GM19438 (cell line): ENCODE measurements around the gene UBE2H.
"Not testable (repeated sequence)": the region's sequence is repeated elsewhere in the genome, so short reads cannot be mapped to it uniquely, and the experiment has no call there.

Experiments used
- ATAC-seq: cut with Tn5 transposase; IDR thresholded peaks from one replicate; pipeline ENCODE4 v1.9.1; 2021; ENCODE audit warnings: low read depth; ENCODE audit not compliant: unreplicated experiment

Gene UBE2H

DNA sequence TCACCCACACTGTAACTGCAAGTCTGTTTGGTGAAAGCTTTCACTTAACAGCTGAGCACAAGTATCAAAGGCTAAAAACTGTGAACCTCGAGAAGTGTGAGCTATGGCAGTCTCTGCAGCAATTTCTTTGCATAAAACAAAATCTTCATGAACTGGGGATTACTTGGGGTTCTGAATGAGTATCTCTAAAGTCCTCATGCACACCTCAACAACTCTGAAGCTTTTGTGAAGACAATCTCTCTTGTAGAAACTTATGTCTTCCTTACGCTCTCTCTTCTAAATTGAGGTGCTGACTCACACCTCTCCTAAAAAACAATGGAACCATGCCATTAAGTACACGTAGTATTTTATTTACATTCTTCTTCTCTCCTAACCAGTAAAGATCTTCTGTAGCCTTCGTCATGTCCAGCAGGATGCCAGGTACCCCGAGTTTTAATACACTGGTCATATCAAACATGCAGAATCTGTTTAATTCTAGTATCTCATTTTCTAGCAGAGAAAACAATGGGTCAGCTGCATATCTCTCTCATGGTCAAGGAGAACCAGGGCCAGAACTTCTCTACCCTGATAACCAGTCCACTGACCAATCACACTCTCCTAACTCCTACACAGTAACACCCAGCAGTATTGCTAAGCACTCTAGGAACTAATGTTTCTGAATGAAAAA lies 76.9 kb downstream of the UBE2H start:
- ATAC-seq: no peak

GRCh38 chr7:129875160-129875559 lies 77.6 kb downstream of the UBE2H start:
- no peak for ATAC-seq

GRCh38 chr7:129874722-129875121 lies 78.0 kb downstream of the UBE2H start:
- no peak for ATAC-seq

- ATAC-seq: no peak
These were observed 80.7 kb downstream of the UBE2H start for GRCh38 chr7:129872054-129872453.

DNA sequence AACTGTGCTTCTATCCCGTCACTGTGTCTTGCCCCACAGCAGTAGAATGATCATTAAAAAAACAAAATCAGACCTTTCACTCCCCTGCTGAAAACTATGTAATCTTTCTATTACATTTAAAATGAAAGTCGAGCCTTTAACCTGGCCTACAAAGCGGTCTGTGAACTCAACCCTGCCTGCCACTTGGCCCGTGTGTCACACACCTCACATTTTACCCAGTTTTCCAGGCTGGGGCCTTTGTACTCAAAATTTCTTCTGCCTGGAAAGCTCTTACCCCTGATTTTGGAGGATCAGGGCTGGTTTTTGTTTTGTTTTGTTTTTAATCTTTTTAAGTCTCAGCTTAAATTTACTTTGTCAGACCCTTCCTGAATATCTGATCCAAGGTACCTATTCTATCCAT lies 82.1 kb downstream of the UBE2H start:
- no peak for ATAC-seq

GRCh38 chr7:129866251-129866650 lies 86.5 kb downstream of the UBE2H start:
- no peak for ATAC-seq

- no peak for ATAC-seq
These were observed 86.9 kb downstream of the UBE2H start for GRCh38 chr7:129865925-129866201.

DNA sequence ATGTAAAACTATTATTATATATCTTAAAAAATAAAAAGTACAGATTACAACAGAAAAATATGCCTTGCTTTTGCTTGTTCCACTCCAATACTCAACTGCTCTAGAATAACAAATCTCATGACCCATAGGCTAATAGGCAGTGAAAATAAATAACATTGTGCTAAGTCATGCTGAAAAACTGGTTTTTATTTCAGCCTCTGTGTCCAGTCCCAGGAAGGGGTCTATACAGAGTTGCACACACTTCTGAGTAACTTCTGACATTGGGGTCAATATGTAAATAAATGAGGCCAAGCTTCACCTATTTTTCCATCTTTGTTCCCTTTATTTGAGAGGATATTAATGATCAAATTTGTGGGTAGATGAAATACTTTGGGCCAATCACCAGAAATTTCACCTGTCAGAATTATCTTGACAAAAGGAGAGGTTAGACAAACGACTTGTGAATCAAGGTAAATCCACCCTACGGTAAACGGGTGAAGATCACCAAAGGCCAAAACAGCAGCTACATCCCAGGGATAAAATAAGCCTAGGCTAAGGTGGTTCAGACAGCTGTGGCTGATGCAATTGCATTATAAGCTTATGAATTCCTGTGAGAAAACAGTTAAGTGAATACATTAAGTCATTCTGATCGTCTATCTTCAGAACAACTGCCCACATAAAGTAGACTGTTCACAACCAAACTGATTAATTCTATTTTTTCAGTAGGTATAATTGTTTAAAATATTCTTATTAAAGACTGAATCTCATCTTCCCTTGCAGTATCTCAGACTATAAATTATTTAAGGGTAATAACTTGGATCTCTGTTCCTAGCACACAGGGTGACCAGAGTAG lies 87.5 kb downstream of the UBE2H start:
- no peak for ATAC-seq

- ATAC-seq: not testable (repeated sequence)
These were observed 88.1 kb downstream of the UBE2H start for GRCh38 chr7:129864676-129865075.

DNA sequence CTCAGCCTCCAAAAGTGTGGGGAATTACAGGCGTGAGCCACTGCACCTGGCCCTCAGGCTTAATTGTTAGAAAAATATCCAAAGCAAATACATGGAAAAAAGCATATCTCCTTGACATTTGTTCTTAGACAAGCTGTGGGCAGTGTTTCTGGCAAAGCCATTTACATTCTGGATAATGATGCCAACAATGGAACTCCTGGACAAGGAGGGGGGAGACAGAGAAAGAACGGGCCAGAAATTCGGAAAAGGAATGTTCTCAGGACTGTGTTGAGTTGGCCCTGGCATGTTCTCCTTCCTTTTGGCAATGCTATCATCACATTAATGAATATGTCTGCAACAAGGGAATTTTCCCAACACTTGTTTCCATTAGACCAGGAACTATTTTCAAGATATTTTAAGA lies 88.7 kb downstream of the UBE2H start:
- no peak for ATAC-seq

DNA sequence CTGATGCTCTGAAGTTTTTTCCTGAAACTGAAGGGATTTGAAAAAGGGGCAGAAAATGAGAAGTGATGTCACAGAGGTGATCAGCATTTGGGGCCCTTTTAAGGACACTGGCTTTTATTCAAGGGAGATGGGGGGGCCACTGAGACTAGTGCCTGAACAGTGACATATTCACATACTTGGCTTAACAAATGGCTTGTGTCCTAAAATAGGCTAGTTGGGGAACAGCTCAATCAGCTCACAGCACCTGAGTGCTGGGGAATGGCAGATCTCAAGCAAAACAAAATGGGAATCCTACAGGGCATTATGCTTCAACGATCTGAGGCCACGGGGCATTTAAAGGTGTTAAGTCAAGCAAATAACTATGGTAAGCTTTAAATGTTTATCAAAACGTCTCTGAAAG lies 90.1 kb downstream of the UBE2H start:
- no peak for ATAC-seq

GRCh38 chr7:129860784-129861183 lies 92.0 kb downstream of the UBE2H start:
- ATAC-seq: not testable (repeated sequence)

GRCh38 chr7:129859183-129859582 lies 93.6 kb downstream of the UBE2H start:
- ATAC-seq: no peak

DNA sequence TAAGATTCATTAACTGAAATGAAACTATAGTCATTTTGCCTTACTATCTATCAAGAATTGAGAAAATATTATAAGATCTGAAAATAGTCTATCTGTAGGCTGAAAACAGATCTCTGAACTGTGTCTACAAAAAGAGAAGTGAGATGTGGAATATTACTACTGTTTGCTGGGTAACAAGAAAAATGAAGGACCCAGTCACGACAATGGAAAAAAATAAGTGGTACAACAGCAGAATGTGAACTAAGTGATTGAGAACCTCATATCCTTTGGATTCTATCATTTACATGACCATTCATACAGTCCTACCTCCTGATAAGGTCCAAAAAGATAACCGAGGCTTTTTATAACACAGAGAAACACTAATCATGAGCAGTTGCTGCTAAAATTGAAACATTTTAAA lies 94.3 kb downstream of the UBE2H start:
- ATAC-seq: no peak

GRCh38 chr7:129857313-129857712 lies 95.4 kb downstream of the UBE2H start:
- no peak for ATAC-seq

GRCh38 chr7:129855935-129856717 lies 96.6 kb downstream of the UBE2H start:
- ATAC-seq: no peak

- ATAC-seq: no peak
These were observed 97.5 kb downstream of the UBE2H start for GRCh38 chr7:129855234-129855673.

DNA sequence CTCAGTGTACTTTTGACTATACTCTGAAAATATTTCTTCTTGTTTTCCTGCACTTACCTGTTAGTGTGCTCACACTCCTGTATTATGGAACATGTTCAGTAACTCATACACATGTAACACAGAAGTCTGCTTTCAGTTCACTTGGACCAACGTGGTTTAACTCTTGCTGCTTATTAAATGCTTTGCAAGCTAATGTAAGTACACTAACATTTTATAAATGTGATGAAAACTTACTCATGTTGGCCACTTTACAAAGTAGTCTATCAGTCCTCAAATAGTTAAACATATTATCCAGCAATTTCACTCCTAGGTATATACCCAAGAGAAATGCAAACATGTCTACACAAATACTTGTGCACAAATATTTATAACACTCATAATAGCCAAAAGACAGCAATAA lies 98.4 kb downstream of the UBE2H start:
- no peak for ATAC-seq

GRCh38 chr7:129853661-129854268 lies 99.0 kb downstream of the UBE2H start:
- ATAC-seq: no peak

GRCh38 chr7:129851809-129852208 lies 101.0 kb downstream of the UBE2H start:
- no peak for ATAC-seq

GRCh38 chr7:129851174-129851573 lies 101.6 kb downstream of the UBE2H start:
- ATAC-seq: no peak
